HepG2 (cell line): ENCODE data around the gene PMVK. TPM values are rescaled to one million over a fixed set of nuclear protein-coding genes. Genes with fewer than 3 reads are reported as not detected.

ENCODE experiments used
- ATAD3A ChIP-seq: sonication (generic); formaldehyde crosslinking; IDR thresholded peaks from 2 replicates; pipeline ENCODE4 v1.4.0; 2020; ENCODE audit warnings: missing genetic modification reagents
- EED ChIP-seq: sonication (generic); formaldehyde crosslinking; IDR thresholded peaks from 2 replicates; pipeline ENCODE4 v1.5.0; 2020; ENCODE audit warnings: mild to moderate bottlenecking, missing genetic modification reagents
- FOXA3 ChIP-seq: IDR thresholded peaks from 2 replicates; pipeline ENCODE4 v1.6.1; 2016; ENCODE audit warnings: missing genetic modification reagents, missing compliant biosample characterization
- FUBP1 ChIP-seq: sonication (generic); formaldehyde crosslinking; IDR thresholded peaks from 2 replicates; pipeline ENCODE4 v1.5.1; 2020; ENCODE audit warnings: missing genetic modification reagents, mild to moderate bottlenecking, borderline replicate concordance
- HDAC1 ChIP-seq: sonication (generic); formaldehyde crosslinking; IDR thresholded peaks from 2 replicates; pipeline ENCODE4 v1.5.1; 2020; ENCODE audit warnings: mild to moderate bottlenecking, missing genetic modification reagents
- JARID2 ChIP-seq: sonication (generic); formaldehyde crosslinking; IDR thresholded peaks from 2 replicates; pipeline ENCODE4 v1.8.1; 2023; ENCODE audit warnings: missing genetic modification reagents, inconsistent platforms; ENCODE audit not compliant: insufficient replicate concordance
- MTF2 ChIP-seq: sonication (generic); formaldehyde crosslinking; IDR thresholded peaks from 2 replicates; pipeline ENCODE4 v1.5.0; 2020; ENCODE audit warnings: missing genetic modification reagents, borderline replicate concordance
- MXI1 ChIP-seq: IDR thresholded peaks from 3 replicates; pipeline ENCODE4 v1.6.1; 2012; ENCODE audit warnings: low read depth, low read length, inconsistent platforms, borderline replicate concordance
- NONO ChIP-seq, 2 experiments: fragments of 450-650 bp in 1 of 2; sonication (generic) in 1 of 2; formaldehyde crosslinking in 1 of 2; IDR thresholded peaks in 1 of 2; conservative IDR thresholded peaks in 1 of 2; 2 replicates each; pipeline versions ENCODE4 v1.6.1 to v1.8.0; 2017 to 2022; ENCODE audit warnings: mild to moderate bottlenecking in 1 of 2, missing genetic modification reagents in 1 of 2, moderate library complexity in 1 of 2
- PHF21A ChIP-seq: sonication (generic); formaldehyde crosslinking; IDR thresholded peaks from 2 replicates; pipeline ENCODE4 v1.5.0; 2020; ENCODE audit warnings: mild to moderate bottlenecking, missing genetic modification reagents
- PREB ChIP-seq: sonication (generic); formaldehyde crosslinking; IDR thresholded peaks from 2 replicates; pipeline ENCODE4 v1.4.0; 2020; ENCODE audit warnings: missing genetic modification reagents
- RFX5 ChIP-seq: IDR thresholded peaks from 2 replicates; pipeline ENCODE4 v1.6.1; 2011; ENCODE audit warnings: low read depth, low read length, improper control_type of control experiment
- ZIK1 ChIP-seq: sonication (generic); formaldehyde crosslinking; IDR thresholded peaks from 2 replicates; pipeline ENCODE4 v1.5.0; 2020; ENCODE audit warnings: mild to moderate bottlenecking, low read depth, missing genetic modification reagents, borderline replicate concordance
- ZNF256 ChIP-seq: sonication (generic); formaldehyde crosslinking; conservative IDR thresholded peaks from 2 replicates; pipeline ENCODE4 v1.4.0; 2020; ENCODE audit warnings: missing genetic modification reagents
- ZNF350 ChIP-seq: sonication (generic); formaldehyde crosslinking; IDR thresholded peaks from 2 replicates; pipeline ENCODE4 v1.4.0; 2020; ENCODE audit warnings: mild to moderate bottlenecking, low read depth, missing genetic modification reagents, borderline replicate concordance
- ZNF546 ChIP-seq: sonication (generic); formaldehyde crosslinking; conservative IDR thresholded peaks from 2 replicates; pipeline ENCODE4 v1.8.1; 2023; ENCODE audit warnings: mild to moderate bottlenecking, missing genetic modification reagents
- ZNF564 ChIP-seq: sonication (generic); formaldehyde crosslinking; IDR thresholded peaks from 2 replicates; pipeline ENCODE4 v1.8.1; 2023; ENCODE audit warnings: mild to moderate bottlenecking, missing genetic modification reagents
- ZNF703 ChIP-seq: sonication (generic); formaldehyde crosslinking; IDR thresholded peaks from 2 replicates; pipeline ENCODE4 v1.5.1; 2020; ENCODE audit warnings: missing genetic modification reagents, mild to moderate bottlenecking, moderate library complexity, borderline replicate concordance
- ZNF878 ChIP-seq: sonication (generic); formaldehyde crosslinking; IDR thresholded peaks from 2 replicates; pipeline ENCODE4 v1.8.1; 2023; ENCODE audit warnings: mild to moderate bottlenecking, missing genetic modification reagents, moderate library complexity
- polyA plus RNA-seq, 8 experiments: library from polyadenylated mRNA; depleted of rRNA in 3 of 8; stranded (reverse) in 7 of 8; unstranded in 1 of 8; fragments of >200 nt; fragmentation: Illumina TruSeq in 4 of 8; extraction: Trizol in 4 of 8; gene quantifications; 2 replicates each; pipeline versions ENCODE4 v1.2.1 to v1.2.3, GENCODE V29; 2011 to 2016; ENCODE audit warnings: low read depth in 4 of 8, missing spikeins in 1 of 8, mixed read lengths in 1 of 8; ENCODE audit not compliant: insufficient read depth in 1 of 8
- total RNA-seq, 5 experiments: library from RNA; depleted of rRNA; stranded (reverse); fragments of >200 nt; fragmentation: Illumina TruSeq; extraction: Trizol; gene quantifications; 2 replicates each; pipeline ENCODE4 v1.2.3, GENCODE V29; 2016; ENCODE audit warnings: low read depth in 1 of 5
- TF ChIP-seq, protein P1 (sequence below): sonication (generic); formaldehyde crosslinking; IDR thresholded peaks from 2 replicates; pipeline ENCODE4 v1.5.0; 2020; ENCODE audit warnings: mild to moderate bottlenecking, low read depth, missing genetic modification reagents, borderline replicate concordance
- TF ChIP-seq, protein P2 (sequence below): sonication (generic); formaldehyde crosslinking; IDR thresholded peaks from 2 replicates; pipeline ENCODE4 v1.4.0; 2020; ENCODE audit warnings: missing genetic modification reagents

PMVK gene
- total and polyA plus RNA-seq, 2 of the 13 experiments (the other 11 are each of a cell fraction or from before 2014, with no cell fraction given), result 3.9 to 12.6 TPM

DNA sequence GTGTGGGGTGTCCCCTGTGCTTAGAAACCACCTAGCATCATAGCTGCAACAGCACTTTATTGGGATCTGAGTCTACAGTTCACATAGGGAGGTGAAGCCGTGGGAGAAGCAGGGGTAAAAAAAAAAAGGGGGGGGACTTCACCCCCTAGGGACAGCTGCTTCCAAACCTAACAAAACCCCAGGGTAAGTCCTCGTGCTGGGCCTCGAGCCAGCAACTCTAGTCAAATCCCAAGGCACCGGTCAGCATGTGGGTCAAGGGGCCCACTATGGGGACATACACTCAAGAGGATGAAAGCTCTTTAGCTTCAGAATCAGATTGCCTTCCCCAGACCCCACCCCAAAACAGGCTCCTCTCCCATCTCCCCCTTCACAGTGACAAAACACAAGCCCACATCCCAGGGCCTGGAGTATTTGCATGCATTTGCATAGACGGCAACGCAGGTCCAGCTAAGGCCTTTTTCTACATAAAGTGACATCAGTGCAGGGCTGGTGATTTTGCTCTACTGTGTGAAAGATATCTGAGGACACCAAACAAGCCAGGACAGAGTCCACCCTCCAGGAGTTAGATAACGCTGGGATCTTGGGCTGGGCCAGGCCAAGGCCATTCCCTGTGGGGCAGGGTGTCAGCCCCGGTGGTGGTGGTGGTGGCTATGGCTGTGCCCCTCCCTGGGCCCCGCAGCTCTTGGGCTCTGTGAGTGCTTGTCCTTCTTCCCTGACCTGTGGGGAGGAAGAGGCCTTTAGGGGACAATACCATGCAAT is 8.1 kb upstream of the PMVK start (continued):
- no peak for TF ChIP-seq ZNF256 (CRISPR knock-in tag)
- peak; percentile 82 for TF ChIP-seq HDAC1
- peak; percentile 85; the same call in 1 of the 2 replicates for TF ChIP-seq ZNF878 (CRISPR knock-in tag)
- TF ChIP-seq FUBP1, result no peak
- TF ChIP-seq MXI1, result peak; percentile 57; the same call in 1 of the 3 replicates
- no peak for TF ChIP-seq ZNF564
- TF ChIP-seq, protein P1, sequence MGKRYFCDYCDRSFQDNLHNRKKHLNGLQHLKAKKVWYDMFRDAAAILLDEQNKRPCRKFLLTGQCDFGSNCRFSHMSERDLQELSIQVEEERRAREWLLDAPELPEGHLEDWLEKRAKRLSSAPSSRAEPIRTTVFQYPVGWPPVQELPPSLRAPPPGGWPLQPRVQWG (CRISPR knock-in tag), result no peak
- no peak for TF ChIP-seq EED (CRISPR knock-in tag)
- TF ChIP-seq FOXA3 (CRISPR knock-in tag), result peak; percentile 66
- TF ChIP-seq RFX5, result no peak
- no peak for TF ChIP-seq NONO (IDR thresholded peaks at IDR 0.05)
- TF ChIP-seq NONO (CRISPR knock-in tag; conservative IDR thresholded peaks at IDR 0.05), result peak; percentile 50; the same call in 1 of the 2 replicates
- TF ChIP-seq MTF2, result no peak
- TF ChIP-seq PHF21A (CRISPR knock-in tag), result peak; percentile 95
- no peak for TF ChIP-seq ATAD3A (CRISPR knock-in tag)
- TF ChIP-seq, protein P2, sequence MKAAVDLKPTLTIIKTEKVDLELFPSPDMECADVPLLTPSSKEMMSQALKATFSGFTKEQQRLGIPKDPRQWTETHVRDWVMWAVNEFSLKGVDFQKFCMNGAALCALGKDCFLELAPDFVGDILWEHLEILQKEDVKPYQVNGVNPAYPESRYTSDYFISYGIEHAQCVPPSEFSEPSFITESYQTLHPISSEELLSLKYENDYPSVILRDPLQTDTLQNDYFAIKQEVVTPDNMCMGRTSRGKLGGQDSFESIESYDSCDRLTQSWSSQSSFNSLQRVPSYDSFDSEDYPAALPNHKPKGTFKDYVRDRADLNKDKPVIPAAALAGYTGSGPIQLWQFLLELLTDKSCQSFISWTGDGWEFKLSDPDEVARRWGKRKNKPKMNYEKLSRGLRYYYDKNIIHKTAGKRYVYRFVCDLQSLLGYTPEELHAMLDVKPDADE, result no peak
- TF ChIP-seq ZNF546 (CRISPR knock-in tag), result 0 out of 2 replicates have a peak, but pooled peaks have one; percentile 76
- TF ChIP-seq ZNF350 (CRISPR knock-in tag), result peak; percentile 47; the same call in 1 of the 2 replicates
- no peak for TF ChIP-seq ZNF703 (CRISPR knock-in tag)
- no peak for TF ChIP-seq ZIK1
- no peak for TF ChIP-seq PREB (CRISPR knock-in tag)
- peak; percentile 15 for TF ChIP-seq JARID2 (CRISPR knock-in tag)
